HepG2 (cell line): ENCODE results near the gene FUT6. TPM values are rescaled to one million over a fixed set of nuclear protein-coding genes. Genes with fewer than 3 reads are reported as not detected.

Source experiments
- AKAP8 ChIP-seq: sonication (generic); formaldehyde crosslinking; IDR thresholded peaks from 2 replicates; pipeline ENCODE4 v1.5.1; 2020; ENCODE audit warnings: mild to moderate bottlenecking, missing genetic modification reagents
- DR1 ChIP-seq: sonication (generic); formaldehyde crosslinking; IDR thresholded peaks from 2 replicates; pipeline ENCODE4 v1.8.0; 2021; ENCODE audit warnings: mild to moderate bottlenecking, missing genetic modification reagents, inconsistent platforms
- EEA1 ChIP-seq: sonication (generic); formaldehyde crosslinking; IDR thresholded peaks from 2 replicates; pipeline ENCODE4 v1.5.1; 2020; ENCODE audit warnings: mild to moderate bottlenecking, missing genetic modification reagents, borderline replicate concordance
- HNRNPLL ChIP-seq: fragments of 200-400 bp; formaldehyde crosslinking; IDR thresholded peaks from 2 replicates; pipeline ENCODE4 v1.6.1; 2017; ENCODE audit warnings: mild to moderate bottlenecking, low read depth, low read length; ENCODE audit not compliant: poor library complexity, severe bottlenecking
- HOXA9 ChIP-seq: sonication (generic); formaldehyde crosslinking; IDR thresholded peaks from 2 replicates; pipeline ENCODE4 v1.8.1; 2022; ENCODE audit warnings: missing genetic modification reagents, mild to moderate bottlenecking, moderate library complexity, borderline replicate concordance
- KDM4B ChIP-seq: sonication (generic); formaldehyde crosslinking; IDR thresholded peaks from 2 replicates; pipeline ENCODE4 v1.4.0; 2020; ENCODE audit warnings: missing genetic modification reagents
- NFE2L1 ChIP-seq: sonication (generic); formaldehyde crosslinking; IDR thresholded peaks from 2 replicates; pipeline ENCODE4 v1.4.0; 2020; ENCODE audit warnings: missing genetic modification reagents, mild to moderate bottlenecking, borderline replicate concordance
- POGZ ChIP-seq: sonication (generic); formaldehyde crosslinking; IDR thresholded peaks from 2 replicates; pipeline ENCODE4 v1.4.0; 2020; ENCODE audit warnings: mild to moderate bottlenecking, missing genetic modification reagents
- ZBTB7A ChIP-seq: sonication (generic); formaldehyde crosslinking; IDR thresholded peaks from 2 replicates; pipeline ENCODE4 v1.8.0; 2022; ENCODE audit warnings: mild to moderate bottlenecking, missing genetic modification reagents
- ZFP37 ChIP-seq: sonication (generic); formaldehyde crosslinking; IDR thresholded peaks from 2 replicates; pipeline ENCODE4 v1.4.0; 2020; ENCODE audit warnings: missing genetic modification reagents, borderline replicate concordance
- ZFP90 ChIP-seq: sonication (generic); formaldehyde crosslinking; IDR thresholded peaks from 2 replicates; pipeline ENCODE4 v1.8.0; 2022; ENCODE audit warnings: missing genetic modification reagents, mild to moderate bottlenecking, inconsistent platforms, borderline replicate concordance
- ZFX ChIP-seq: sonication (generic); formaldehyde crosslinking; IDR thresholded peaks from 2 replicates; pipeline ENCODE4 v1.4.0; 2020; ENCODE audit warnings: mild to moderate bottlenecking, low read depth, missing genetic modification reagents, moderate library complexity
- ZMYM4 ChIP-seq: sonication (generic); formaldehyde crosslinking; IDR thresholded peaks from 2 replicates; pipeline ENCODE4 v1.8.1; 2023; ENCODE audit warnings: mild to moderate bottlenecking, missing genetic modification reagents
- ZNF263 ChIP-seq: sonication (generic); formaldehyde crosslinking; IDR thresholded peaks from 2 replicates; pipeline ENCODE4 v1.4.0; 2020; ENCODE audit warnings: missing genetic modification reagents
- ZNF333 ChIP-seq: sonication (generic); formaldehyde crosslinking; IDR thresholded peaks from 2 replicates; pipeline ENCODE4 v1.4.0; 2020; ENCODE audit warnings: mild to moderate bottlenecking, missing genetic modification reagents, borderline replicate concordance
- ZNF34 ChIP-seq: sonication (generic); formaldehyde crosslinking; IDR thresholded peaks from 2 replicates; pipeline ENCODE4 v1.4.0; 2020; ENCODE audit warnings: mild to moderate bottlenecking, missing genetic modification reagents, borderline replicate concordance
- ZNF382 ChIP-seq: sonication (generic); formaldehyde crosslinking; IDR thresholded peaks from 2 replicates; pipeline ENCODE4 v1.5.0; 2020; ENCODE audit warnings: missing genetic modification reagents, mild to moderate bottlenecking, borderline replicate concordance
- ZNF557 ChIP-seq: sonication (generic); formaldehyde crosslinking; IDR thresholded peaks from 2 replicates; pipeline ENCODE4 v1.4.0; 2020; ENCODE audit warnings: missing genetic modification reagents
- ZNF605 ChIP-seq: sonication (generic); formaldehyde crosslinking; IDR thresholded peaks from 2 replicates; pipeline ENCODE4 v1.8.0; 2022; ENCODE audit warnings: mild to moderate bottlenecking, missing genetic modification reagents
- ZNF644 ChIP-seq: IDR thresholded peaks from 2 replicates; pipeline ENCODE4 v1.6.1; 2016; ENCODE audit warnings: low read depth
- ZNF724P ChIP-seq: sonication (generic); formaldehyde crosslinking; IDR thresholded peaks from 2 replicates; pipeline ENCODE4 v1.8.0; 2022; ENCODE audit warnings: missing genetic modification reagents, borderline replicate concordance
- ZNF746 ChIP-seq: sonication (generic); formaldehyde crosslinking; IDR thresholded peaks from 2 replicates; pipeline ENCODE4 v1.8.0; 2022; ENCODE audit warnings: mild to moderate bottlenecking, missing genetic modification reagents
- ZNF747 ChIP-seq: sonication (generic); formaldehyde crosslinking; IDR thresholded peaks from 2 replicates; pipeline ENCODE4 v1.8.1; 2023; ENCODE audit warnings: missing genetic modification reagents, mild to moderate bottlenecking, borderline replicate concordance
- ZNF766 ChIP-seq: sonication (generic); formaldehyde crosslinking; IDR thresholded peaks from 2 replicates; pipeline ENCODE4 v1.5.0; 2020; ENCODE audit warnings: missing genetic modification reagents, borderline replicate concordance
- ZNF768 ChIP-seq: sonication (generic); formaldehyde crosslinking; IDR thresholded peaks from 2 replicates; pipeline ENCODE4 v1.4.0; 2020; ENCODE audit warnings: missing genetic modification reagents
- ZNF773 ChIP-seq: sonication (generic); formaldehyde crosslinking; IDR thresholded peaks from 2 replicates; pipeline ENCODE4 v1.4.0; 2020; ENCODE audit warnings: missing genetic modification reagents, borderline replicate concordance
- polyA plus RNA-seq, 8 experiments: library from polyadenylated mRNA; depleted of rRNA in 3 of 8; stranded (reverse) in 7 of 8; unstranded in 1 of 8; fragments of >200 nt; fragmentation: Illumina TruSeq in 4 of 8; extraction: Trizol in 4 of 8; gene quantifications; 2 replicates each; pipeline versions ENCODE4 v1.2.1 to v1.2.3, GENCODE V29; 2011 to 2016; ENCODE audit warnings: low read depth in 4 of 8, missing spikeins in 1 of 8, mixed read lengths in 1 of 8; ENCODE audit not compliant: insufficient read depth in 1 of 8
- total RNA-seq, 5 experiments: library from RNA; depleted of rRNA; stranded (reverse); fragments of >200 nt; fragmentation: Illumina TruSeq; extraction: Trizol; gene quantifications; 2 replicates each; pipeline ENCODE4 v1.2.3, GENCODE V29; 2016; ENCODE audit warnings: low read depth in 1 of 5
- TF ChIP-seq, protein P1 (sequence below): conservative IDR thresholded peaks from 2 replicates; pipeline ENCODE4 v1.6.1; 2018; ENCODE audit warnings: missing genetic modification reagents
- TF ChIP-seq, protein P2 (sequence below): IDR thresholded peaks from 2 replicates; pipeline ENCODE4 v1.6.1; 2018; ENCODE audit warnings: missing genetic modification reagents, mild to moderate bottlenecking, missing compliant biosample characterization

Gene FUT6
- total and polyA plus RNA-seq, 2 of the 13 experiments (the other 11 are each of a cell fraction or from before 2014, with no cell fraction given) = 8.2 to 27.7 TPM

DNA sequence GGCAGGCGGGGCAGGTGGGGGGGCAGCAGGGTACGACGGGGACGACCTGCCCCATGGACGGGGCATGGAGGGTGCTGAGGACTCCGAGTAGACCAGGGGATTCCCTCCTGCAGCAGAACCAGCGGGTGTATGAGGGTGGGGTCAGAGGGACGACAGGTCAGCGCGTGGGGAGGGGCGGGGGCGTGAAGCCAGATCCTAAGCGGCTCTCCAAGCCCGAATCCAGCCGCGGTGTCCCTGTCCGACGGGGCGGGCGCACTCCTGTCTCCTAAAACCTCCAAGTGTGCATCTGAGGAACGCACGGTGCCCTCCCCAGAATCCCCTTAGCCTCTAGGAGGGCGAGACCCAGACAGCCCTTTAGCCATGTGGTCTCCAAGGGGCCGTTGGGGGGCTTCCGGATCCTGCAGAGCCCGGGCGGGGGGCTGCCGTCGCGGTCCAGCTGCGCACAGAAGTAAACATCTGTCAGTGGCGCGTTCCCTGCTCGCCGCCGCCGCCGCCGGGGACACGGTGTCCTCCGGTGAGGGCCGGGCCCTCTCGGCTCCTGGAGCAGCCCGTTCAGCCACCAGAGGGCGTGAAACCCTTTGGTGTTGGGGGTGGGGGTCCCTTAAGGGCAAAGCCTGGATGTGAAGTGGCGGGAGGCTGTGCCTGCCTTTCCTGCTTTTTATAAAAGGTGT, 33.9 kb downstream of the FUT6 start (continued):
- TF ChIP-seq, protein P1, sequence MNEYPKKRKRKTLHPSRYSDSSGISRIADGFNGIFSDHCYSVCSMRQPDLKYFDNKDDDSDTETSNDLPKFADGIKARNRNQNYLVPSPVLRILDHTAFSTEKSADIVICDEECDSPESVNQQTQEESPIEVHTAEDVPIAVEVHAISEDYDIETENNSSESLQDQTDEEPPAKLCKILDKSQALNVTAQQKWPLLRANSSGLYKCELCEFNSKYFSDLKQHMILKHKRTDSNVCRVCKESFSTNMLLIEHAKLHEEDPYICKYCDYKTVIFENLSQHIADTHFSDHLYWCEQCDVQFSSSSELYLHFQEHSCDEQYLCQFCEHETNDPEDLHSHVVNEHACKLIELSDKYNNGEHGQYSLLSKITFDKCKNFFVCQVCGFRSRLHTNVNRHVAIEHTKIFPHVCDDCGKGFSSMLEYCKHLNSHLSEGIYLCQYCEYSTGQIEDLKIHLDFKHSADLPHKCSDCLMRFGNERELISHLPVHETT = peak; percentile 76; the same call in 1 of the 2 replicates
- peak; percentile 55 for TF ChIP-seq ZNF746
- TF ChIP-seq POGZ (CRISPR knock-in tag) = peak; percentile 35; the same call in 1 of the 2 replicates
- no peak for TF ChIP-seq ZMYM4 (CRISPR knock-in tag)
- 0 out of 2 replicates have a peak, but pooled peaks have one; percentile 77 for TF ChIP-seq AKAP8 (CRISPR knock-in tag)
- TF ChIP-seq NFE2L1 (CRISPR knock-in tag) = no peak
- no peak for TF ChIP-seq ZNF34 (CRISPR knock-in tag)
- no peak for TF ChIP-seq EEA1
- TF ChIP-seq, protein P2, sequence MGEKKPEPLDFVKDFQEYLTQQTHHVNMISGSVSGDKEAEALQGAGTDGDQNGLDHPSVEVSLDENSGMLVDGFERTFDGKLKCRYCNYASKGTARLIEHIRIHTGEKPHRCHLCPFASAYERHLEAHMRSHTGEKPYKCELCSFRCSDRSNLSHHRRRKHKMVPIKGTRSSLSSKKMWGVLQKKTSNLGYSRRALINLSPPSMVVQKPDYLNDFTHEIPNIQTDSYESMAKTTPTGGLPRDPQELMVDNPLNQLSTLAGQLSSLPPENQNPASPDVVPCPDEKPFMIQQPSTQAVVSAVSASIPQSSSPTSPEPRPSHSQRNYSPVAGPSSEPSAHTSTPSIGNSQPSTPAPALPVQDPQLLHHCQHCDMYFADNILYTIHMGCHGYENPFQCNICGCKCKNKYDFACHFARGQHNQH (CRISPR knock-in tag) = peak; percentile 58; the same call in 1 of the 2 replicates
- TF ChIP-seq ZNF773 = no peak
- no peak for TF ChIP-seq ZNF724P (CRISPR knock-in tag)
- TF ChIP-seq ZBTB7A (CRISPR knock-in tag) = peak; percentile 13; the same call in 1 of the 2 replicates
- 0 out of 2 replicates have a peak, but pooled peaks have one; percentile 46 for TF ChIP-seq ZNF263 (CRISPR knock-in tag)
- peak; percentile 39 for TF ChIP-seq HNRNPLL
- no peak for TF ChIP-seq ZNF644 (CRISPR knock-in tag)
- 0 out of 2 replicates have a peak, but pooled peaks have one; percentile 56 for TF ChIP-seq ZNF605 (CRISPR knock-in tag)
- TF ChIP-seq ZNF747 (CRISPR knock-in tag) = peak; percentile 81
- TF ChIP-seq ZNF766 (CRISPR knock-in tag) = 0 out of 2 replicates have a peak, but pooled peaks have one; percentile 33
- TF ChIP-seq ZNF333 (CRISPR knock-in tag) = peak; percentile 89
- no peak for TF ChIP-seq HOXA9
- TF ChIP-seq ZFX (CRISPR knock-in tag) = peak; percentile 53; the same call in 1 of the 2 replicates
- peak; percentile 50; the same call in 1 of the 2 replicates for TF ChIP-seq ZNF768 (CRISPR knock-in tag)
- TF ChIP-seq ZNF557 = no peak
- 0 out of 2 replicates have a peak, but pooled peaks have one; percentile 24 for TF ChIP-seq DR1 (CRISPR knock-in tag)
- TF ChIP-seq ZFP37 (CRISPR knock-in tag) = 0 out of 2 replicates have a peak, but pooled peaks have one; percentile 20
- peak; percentile 64; the same call in 1 of the 2 replicates for TF ChIP-seq ZFP90 (CRISPR knock-in tag)
- TF ChIP-seq ZNF382 (CRISPR knock-in tag) = no peak
- peak; percentile 67; the same call in 1 of the 2 replicates for TF ChIP-seq KDM4B (CRISPR knock-in tag)
